ENCODE measurements around the gene CAMK1. TPM values are rescaled to one million over a fixed set of nuclear protein-coding genes. Genes with fewer than 3 reads are reported as not detected.
"Not testable (repeated sequence)": the region's sequence is repeated elsewhere in the genome, so short reads cannot be mapped to it uniquely, and the experiment has no call there.

The CAMK1 gene
- total and polyA plus RNA-seq, 12 donors: 6.2 to 27.1 (median 9.4) TPM

DNA sequence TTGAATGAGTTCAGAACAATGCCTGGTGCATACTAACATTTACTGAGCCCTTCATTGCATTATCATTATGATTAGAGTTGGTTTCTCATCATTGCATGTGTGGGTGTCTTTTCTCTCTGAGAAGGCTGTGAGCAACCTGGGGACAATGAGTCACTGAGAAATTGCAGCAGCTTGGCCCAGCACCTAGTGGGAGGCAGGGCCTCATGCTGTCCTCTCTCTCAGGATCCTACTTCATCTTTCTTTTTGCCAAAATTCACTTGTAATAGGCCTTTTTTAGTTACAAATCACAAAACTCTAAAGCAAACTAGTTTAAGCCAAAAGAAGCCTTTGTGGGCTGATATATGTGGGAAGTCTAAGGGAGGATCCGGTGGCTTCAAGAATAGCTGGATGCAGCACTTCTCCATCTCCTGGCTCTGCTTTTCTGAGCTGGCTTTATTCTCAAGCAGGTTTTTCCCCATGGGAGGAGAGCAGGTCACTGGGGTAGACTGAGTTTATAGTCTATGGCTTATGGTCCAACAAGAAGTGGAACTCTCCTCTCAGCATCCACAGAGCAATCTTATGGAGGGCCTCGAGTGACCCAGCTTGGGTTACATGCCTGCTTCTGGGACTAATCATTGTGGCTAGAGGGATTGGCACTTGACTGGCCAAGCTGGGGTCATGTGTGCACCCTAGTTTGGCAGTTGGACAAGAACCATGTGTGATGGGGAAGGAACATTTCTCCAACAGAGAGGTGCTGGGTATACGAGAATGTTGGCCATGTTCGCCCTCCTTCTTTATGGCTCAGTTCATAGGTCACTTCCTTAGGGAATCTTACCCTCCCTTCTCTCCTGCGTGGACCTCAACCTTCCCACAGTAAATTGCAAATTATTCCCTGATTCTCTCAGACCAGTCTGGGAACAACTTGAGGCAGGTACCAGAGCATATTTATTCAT, 8.7 kb upstream of the CAMK1 start:
- peak overlapping the region in 1 of 10 donors; percentile 90 for H3K27ac ChIP-seq
- TF ChIP-seq, protein P1, sequence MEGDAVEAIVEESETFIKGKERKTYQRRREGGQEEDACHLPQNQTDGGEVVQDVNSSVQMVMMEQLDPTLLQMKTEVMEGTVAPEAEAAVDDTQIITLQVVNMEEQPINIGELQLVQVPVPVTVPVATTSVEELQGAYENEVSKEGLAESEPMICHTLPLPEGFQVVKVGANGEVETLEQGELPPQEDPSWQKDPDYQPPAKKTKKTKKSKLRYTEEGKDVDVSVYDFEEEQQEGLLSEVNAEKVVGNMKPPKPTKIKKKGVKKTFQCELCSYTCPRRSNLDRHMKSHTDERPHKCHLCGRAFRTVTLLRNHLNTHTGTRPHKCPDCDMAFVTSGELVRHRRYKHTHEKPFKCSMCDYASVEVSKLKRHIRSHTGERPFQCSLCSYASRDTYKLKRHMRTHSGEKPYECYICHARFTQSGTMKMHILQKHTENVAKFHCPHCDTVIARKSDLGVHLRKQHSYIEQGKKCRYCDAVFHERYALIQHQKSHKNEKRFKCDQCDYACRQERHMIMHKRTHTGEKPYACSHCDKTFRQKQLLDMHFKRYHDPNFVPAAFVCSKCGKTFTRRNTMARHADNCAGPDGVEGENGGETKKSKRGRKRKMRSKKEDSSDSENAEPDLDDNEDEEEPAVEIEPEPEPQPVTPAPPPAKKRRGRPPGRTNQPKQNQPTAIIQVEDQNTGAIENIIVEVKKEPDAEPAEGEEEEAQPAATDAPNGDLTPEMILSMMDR (IDR thresholded peaks at IDR 0.05): no peak
- intact Hi-C loops (cut with DNase I): no loop called here
- ATAC-seq: peak in 1 of 8 donors; percentile 55
- H3K4me3 ChIP-seq: no peak overlapping the region
- peaks cover 0 to 40% (median 24%) of the 10 kb centered on the region in 9 donors for H3K36me3 ChIP-seq
- no peak for DNase-seq
- H3K27me3 ChIP-seq: no peaks in the 10 kb centered on the region
- H3K9me3 ChIP-seq: no peaks in the 10 kb centered on the region
- WGBS, 2 donors: 81 to 82% methylated on average over 5 of the region's 5 CpGs
- peaks cover 0 to 63% (median 0%) of the 10 kb centered on the region in 9 donors for H3K4me1 ChIP-seq

DNA sequence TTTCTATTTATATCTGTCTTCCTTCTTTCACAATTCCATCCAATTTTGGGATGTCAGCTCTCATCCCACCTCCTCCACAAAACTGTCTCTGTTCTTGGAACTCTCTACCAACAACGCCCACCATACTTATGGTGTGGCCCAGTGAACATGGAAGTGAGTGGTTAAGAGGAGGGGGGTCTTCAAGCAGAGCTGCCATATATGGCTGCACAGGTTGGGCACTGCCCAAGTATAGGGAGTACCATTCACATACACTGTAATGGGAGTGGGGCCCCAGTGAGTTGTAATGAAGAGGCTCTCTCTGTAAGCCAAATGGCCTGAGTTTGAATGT, 7.9 kb upstream of the CAMK1 start:
- DNase-seq: no peak
- Histone ChIP-seq H3K4me3 (no peak overlapping the region), H3K27ac (peak overlapping the region in 1 of 10 donors; percentile 90), H3K27me3 (no peaks in the 10 kb centered on the region), H3K4me1 (peaks cover 0 to 59% (median 0%) of the 10 kb centered on the region in 9 donors), H3K36me3 (peaks cover 0 to 32% (median 22%) of the 10 kb centered on the region in 9 donors), H3K9me3 (no peaks in the 10 kb centered on the region)
- 91 to 97% methylated on average over 1 of the region's 1 CpG for WGBS, 2 donors
- intact Hi-C loops (cut with DNase I): no loop called here
- no peak for ATAC-seq
- TF ChIP-seq, protein P1 (IDR thresholded peaks at IDR 0.05): no peak

DNA sequence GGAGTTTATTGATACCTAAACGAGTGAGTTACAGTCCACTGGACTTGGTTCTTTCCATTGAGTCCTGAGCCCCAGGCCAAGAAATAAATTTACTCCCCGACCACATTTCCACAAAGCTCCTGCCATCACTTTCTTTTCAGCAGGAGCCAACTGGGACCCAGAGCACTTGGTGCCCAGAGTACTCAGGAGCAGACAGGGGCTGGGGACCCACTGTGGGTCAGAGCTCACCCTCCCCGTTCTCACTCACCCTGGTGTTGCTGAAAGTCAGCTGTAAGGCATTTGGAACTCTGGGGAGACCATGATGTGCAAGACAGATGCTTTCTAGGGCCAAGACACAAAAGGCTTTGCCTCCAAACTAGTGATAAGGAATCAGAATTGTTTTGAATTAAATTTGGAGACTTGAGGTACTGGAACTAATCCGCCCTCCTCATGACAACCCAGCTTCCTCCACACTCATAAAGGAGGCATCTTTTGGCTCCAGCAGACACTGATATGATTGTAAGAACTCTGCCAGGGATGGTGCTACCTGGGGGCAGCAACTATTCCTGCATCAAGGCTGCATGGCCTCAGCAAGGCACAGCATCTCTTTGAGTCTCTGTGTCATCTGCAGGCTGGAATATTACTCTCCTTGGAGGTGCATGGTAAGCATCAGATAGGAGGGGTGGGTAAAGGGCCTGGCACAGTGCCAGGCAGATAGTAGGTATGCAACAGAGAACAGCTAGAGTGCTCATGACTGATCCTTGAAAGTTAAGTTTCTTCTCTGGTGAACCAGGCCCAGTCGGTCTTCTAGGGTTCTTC, 7.3 kb upstream of the CAMK1 start:
- ATAC-seq: no peak
- WGBS, 2 donors: 70 to 87% methylated on average over 5 of the region's 5 CpGs
- peaks cover 0 to 55% (median 0%) of the 10 kb centered on the region in 9 donors for H3K4me1 ChIP-seq
- H3K27me3 ChIP-seq: no peaks in the 10 kb centered on the region
- peaks cover 0 to 27% (median 16%) of the 10 kb centered on the region in 9 donors for H3K36me3 ChIP-seq
- H3K4me3 ChIP-seq: no peak overlapping the region
- no peaks in the 10 kb centered on the region for H3K9me3 ChIP-seq
- intact Hi-C loops (cut with DNase I): no loop called here
- H3K27ac ChIP-seq: peak overlapping the region in 1 of 10 donors; percentile 90
- TF ChIP-seq, protein P1 (IDR thresholded peaks at IDR 0.05): no peak
- no peak for DNase-seq

DNA sequence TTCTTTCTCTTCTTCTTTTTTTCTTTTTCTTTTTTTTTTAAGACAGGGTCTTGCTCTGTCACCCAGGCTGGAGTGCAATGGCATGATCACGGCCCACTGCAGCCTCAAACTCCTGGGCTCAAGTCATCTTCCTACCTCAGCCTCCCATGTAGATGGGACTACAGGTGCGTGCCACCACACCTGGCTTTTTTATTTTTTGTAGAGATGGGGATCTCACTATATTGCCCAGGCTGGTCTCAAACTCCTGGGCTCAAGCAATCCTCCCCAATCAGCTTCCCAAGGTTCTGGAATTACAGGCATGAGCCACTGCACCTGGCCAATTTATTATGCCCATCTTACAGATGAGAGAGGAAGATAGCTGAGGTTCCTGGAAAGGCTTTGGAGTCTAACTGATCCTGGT, 1.3 kb upstream of the CAMK1 start:
- peak overlapping the region in 1 of 10 donors; percentile 86 for H3K4me3 ChIP-seq
- H3K9me3 ChIP-seq; H3K27me3 ChIP-seq; DNase-seq; ATAC-seq; H3K36me3 ChIP-seq; intact Hi-C loops (cut with DNase I): not testable (repeated sequence)
- H3K27ac ChIP-seq: peak overlapping the region in 5 of 10 donors; percentile 83 to 91 (median 88)
- peaks cover 10 to 50% (median 42%) of the 10 kb centered on the region in 9 donors for H3K4me1 ChIP-seq
- 93% methylated on average over 2 of the region's 2 CpGs for WGBS, 2 donors
